KMS-11 (cell line): Measurements from ENCODE around the gene MXRA7.

ENCODE experiments used
- H2AFZ ChIP-seq: fragments of 200-600 bp; sonication (generic); 2 replicates; pipeline ENCODE4 v1.6.1; 2016; ENCODE audit warnings: antibody characterized with exemption, mixed run types, low read depth
- H3K27ac ChIP-seq: fragments of 200-600 bp; sonication (generic); 2 replicates; pipeline ENCODE4 v1.6.1; 2016; ENCODE audit warnings: mild to moderate bottlenecking, mixed run types
- H3K27me3 ChIP-seq: fragments of 200-600 bp; sonication (generic); 2 replicates; pipeline ENCODE4 v1.6.1; 2017; ENCODE audit warnings: mild to moderate bottlenecking, low read depth, mixed run types, moderate library complexity; ENCODE audit not compliant: insufficient read depth
- H3K36me3 ChIP-seq: fragments of 200-600 bp; sonication (generic); 2 replicates; pipeline ENCODE4 v1.6.1; 2017; ENCODE audit warnings: mild to moderate bottlenecking, mixed run types; ENCODE audit not compliant: insufficient read depth
- H3K4me1 ChIP-seq: fragments of 200-600 bp; sonication (generic); 2 replicates; pipeline ENCODE4 v1.6.1; 2016; ENCODE audit warnings: mild to moderate bottlenecking, low read depth, mixed run types; ENCODE audit not compliant: poor library complexity, severe bottlenecking
- H3K4me2 ChIP-seq: fragments of 200-600 bp; sonication (generic); 2 replicates; pipeline ENCODE4 v1.7.0; 2016; ENCODE audit warnings: mild to moderate bottlenecking, mixed run types
- H3K4me3 ChIP-seq: fragments of 200-600 bp; sonication (generic); IDR thresholded peaks from 2 replicates; pipeline ENCODE4 v1.6.1; 2017; ENCODE audit warnings: low read depth, low read length, mixed read lengths; ENCODE audit not compliant: insufficient read depth
- H3K79me2 ChIP-seq: fragments of 200-600 bp; sonication (generic); 2 replicates; pipeline ENCODE4 v1.6.1; 2016; ENCODE audit warnings: low read depth, mixed run types; ENCODE audit not compliant: insufficient read depth
- H3K9ac ChIP-seq: fragments of 200-600 bp; sonication (generic); 2 replicates; pipeline ENCODE4 v1.6.1; 2016; ENCODE audit warnings: mild to moderate bottlenecking, mixed run types
- H4K20me1 ChIP-seq: fragments of 200-600 bp; sonication (generic); 2 replicates; pipeline ENCODE4 v1.6.1; 2016; ENCODE audit warnings: mild to moderate bottlenecking, mixed run types; ENCODE audit not compliant: insufficient read depth
- CTCF ChIP-seq: fragments of 200-600 bp; sonication (generic); conservative IDR thresholded peaks from 2 replicates; pipeline ENCODE4 v1.6.1; 2017; ENCODE audit warnings: low read depth, mild to moderate bottlenecking, antibody characterized with exemption, low read length, moderate library complexity, mixed read lengths

The MXRA7 gene

GRCh38 chr17:76630151-76630550, 80.6 kb downstream of the MXRA7 start:
- Histone ChIP-seq H4K20me1 (no peaks in the 10 kb centered on the region), H3K4me2 (no peak overlapping the region), H2AFZ (no peak overlapping the region)

More at GRCh38 chr17:76630151-76630550, 80.6 kb downstream of the MXRA7 start:
- H3K9ac ChIP-seq: no peak overlapping the region
- H3K27me3 ChIP-seq: peaks cover 20% of the 10 kb centered on the region
- H3K4me1 ChIP-seq: no peaks in the 10 kb centered on the region
- H3K79me2 ChIP-seq: no peaks in the 10 kb centered on the region
- TF ChIP-seq CTCF: no peak
- no peak overlapping the region for H3K4me3 ChIP-seq
- H3K27ac ChIP-seq: no peak overlapping the region
- H3K36me3 ChIP-seq: no peaks in the 10 kb centered on the region
